Muscle of leg (tissue), 11 donors: Measurements from ENCODE around the gene CDS1. TPM values are rescaled to one million over a fixed set of nuclear protein-coding genes. Genes with fewer than 3 reads are reported as not detected.
"Not testable (repeated sequence)": the region's sequence is repeated elsewhere in the genome, so short reads cannot be mapped to it uniquely, and the experiment has no call there.

Experiments
- DNase-seq: peaks from one replicate; pipeline ENCODE4 v3.0.0; 2013
- H3K27ac ChIP-seq: one replicate; pipeline ENCODE4 v1.5.1; 2013; ENCODE audit warnings: mild to moderate bottlenecking, low read length, control low read depth
- H3K27me3 ChIP-seq: one replicate; pipeline ENCODE4 v1.6.1; 2013; ENCODE audit warnings: low read length; ENCODE audit not compliant: control insufficient read depth, insufficient read depth
- H3K36me3 ChIP-seq: one replicate; pipeline ENCODE4 v1.6.1; 2013; ENCODE audit warnings: low read length; ENCODE audit not compliant: control insufficient read depth, insufficient read depth
- H3K4me1 ChIP-seq: one replicate; pipeline ENCODE4 v1.6.1; 2013; ENCODE audit warnings: low read length; ENCODE audit not compliant: control insufficient read depth, insufficient read depth
- H3K4me3 ChIP-seq: one replicate; pipeline ENCODE4 v1.5.1; 2013; ENCODE audit warnings: low read length, control low read depth
- H3K9me3 ChIP-seq: replicated peaks from 2 replicates; pipeline ENCODE4 v1.6.1; 2013; ENCODE audit warnings: low read depth, low read length; ENCODE audit not compliant: control insufficient read depth
- WGBS: methylation state at CpG from one replicate; pipeline ENCODE4 v1.1.5; 2013; ENCODE audit warnings: missing lambda C conversion rate; ENCODE audit not compliant: insufficient coverage; 5-methylcytosine and 5-hydroxymethylcytosine counted together
- polyA plus RNA-seq, 8 donors: library from polyadenylated mRNA; unstranded; fragments of 120-200 nt; gene quantifications; one replicate each; pipeline versions ENCODE4 v1.2.1 to v1.2.3, GENCODE V29; 2013; ENCODE audit warnings: inconsistent platforms in 1 of 8, low replicate concordance in 1 of 8; ENCODE audit not compliant: insufficient read length in 8 of 8, insufficient read depth in 1 of 8
- total RNA-seq: library from RNA; stranded (reverse); fragments of 120-200 nt; gene quantifications from one replicate; pipeline ENCODE4 v1.2.4, GENCODE V29; 2013

Gene CDS1
- total and polyA plus RNA-seq, 9 donors, result 0.13 to 3.3 (median 0.27) TPM

- H3K9me3 ChIP-seq, H3K27ac ChIP-seq, DNase-seq, H3K4me1 ChIP-seq, H3K27me3 ChIP-seq, H3K4me3 ChIP-seq: not testable (repeated sequence)
- peaks cover 59% of the 10 kb centered on the region for H3K36me3 ChIP-seq
- 97% methylated on average over 3 of the region's 4 CpGs for WGBS
These were observed 99.7 kb downstream of the CDS1 start for GRCh38 chr4:84682661-84683060.

DNA sequence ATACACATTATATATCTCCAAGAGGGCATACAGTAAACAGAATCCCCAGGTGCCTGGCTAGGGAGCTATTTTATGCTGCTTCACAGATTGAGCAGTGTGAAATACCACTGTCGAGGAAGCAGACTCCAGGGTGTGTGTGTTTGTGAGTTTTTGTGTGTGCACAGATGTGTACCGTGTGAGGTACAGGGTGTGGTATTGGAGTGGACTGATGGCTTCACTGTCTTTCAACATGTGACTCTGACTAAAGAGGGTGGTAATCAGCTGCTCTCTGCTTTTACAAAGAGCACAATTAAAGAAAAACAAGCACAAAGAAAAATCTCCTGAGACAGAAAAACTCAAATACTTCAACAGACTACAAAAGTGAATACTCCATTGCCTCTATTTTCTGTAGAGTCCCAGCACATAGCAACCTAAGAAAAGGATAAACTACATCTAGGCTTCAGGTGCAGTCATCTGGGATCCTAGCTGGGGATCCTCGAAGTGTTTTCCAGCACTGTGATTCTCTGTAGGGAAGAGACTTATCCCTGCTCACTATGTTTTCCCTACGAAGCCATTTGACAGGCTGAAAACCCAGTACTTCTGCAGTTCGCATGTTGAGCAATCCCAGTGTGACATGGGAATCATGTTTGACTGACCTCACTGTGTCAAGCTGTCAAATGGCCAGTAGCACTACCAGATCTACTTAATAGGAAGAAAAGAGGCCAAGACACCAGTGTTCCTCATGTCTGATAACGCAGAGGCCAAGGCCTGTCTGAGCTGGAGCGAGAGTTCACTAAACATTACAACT, 100.3 kb downstream of the CDS1 start:
- no peak for DNase-seq
- 85% methylated on average over 3 of the region's 7 CpGs for WGBS
- Histone ChIP-seq H3K4me1 (no peaks in the 10 kb centered on the region), H3K36me3 (peaks cover 60% of the 10 kb centered on the region), H3K27ac (no peak overlapping the region), H3K4me3 (no peak overlapping the region), H3K9me3 (no peaks in the 10 kb centered on the region), H3K27me3 (no peaks in the 10 kb centered on the region)

GRCh38 chr4:84684361-84684760, 101.4 kb downstream of the CDS1 start:
- H3K9me3 ChIP-seq, result no peaks in the 10 kb centered on the region
- no peak overlapping the region for H3K27ac ChIP-seq
- H3K4me1 ChIP-seq, result no peaks in the 10 kb centered on the region
- no peak overlapping the region for H3K4me3 ChIP-seq
- H3K27me3 ChIP-seq, result no peaks in the 10 kb centered on the region
- DNase-seq, result no peak
- H3K36me3 ChIP-seq, result peaks cover 58% of the 10 kb centered on the region
- WGBS, result no CpG with 5 or more reads among the region's 3 CpGs

- Histone ChIP-seq H3K27me3 (no peaks in the 10 kb centered on the region), H3K36me3 (peaks cover 56% of the 10 kb centered on the region), H3K4me1 (no peaks in the 10 kb centered on the region), H3K27ac (no peak overlapping the region), H3K9me3 (no peaks in the 10 kb centered on the region), H3K4me3 (no peak overlapping the region)
- WGBS, result no CpG with 5 or more reads among the region's 1 CpG
- DNase-seq, result no peak
These were observed 102.2 kb downstream of the CDS1 start for GRCh38 chr4:84685105-84685504.

DNA sequence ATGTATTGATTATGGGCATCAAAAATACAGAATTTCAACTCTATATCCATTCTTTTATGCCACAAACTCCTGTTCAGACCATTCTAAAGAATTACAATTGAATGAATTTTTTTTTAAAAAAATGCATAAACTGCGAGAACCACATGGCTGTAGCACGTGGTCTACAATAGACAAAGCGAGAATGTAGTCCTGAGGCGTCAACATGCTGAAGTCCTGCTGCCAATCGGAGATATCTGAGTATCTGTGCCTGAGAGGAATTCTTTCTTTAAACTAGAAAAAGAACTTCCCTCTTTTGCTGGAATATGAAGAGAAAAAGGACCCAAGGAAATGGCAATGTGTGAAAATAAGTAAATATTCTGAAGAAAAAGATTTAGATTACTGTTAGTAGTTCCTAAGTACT, 105.7 kb downstream of the CDS1 start:
- DNase-seq, result no peak
- Histone ChIP-seq H3K4me1 (no peaks in the 10 kb centered on the region), H3K27me3 (no peaks in the 10 kb centered on the region), H3K27ac (no peak overlapping the region), H3K9me3 (no peaks in the 10 kb centered on the region), H3K4me3 (no peak overlapping the region), H3K36me3 (peaks cover 56% of the 10 kb centered on the region)
- WGBS, result no CpG with 5 or more reads among the region's 5 CpGs

GRCh38 chr4:84689197-84689596, 106.3 kb downstream of the CDS1 start:
- H3K9me3 ChIP-seq, result no peaks in the 10 kb centered on the region
- DNase-seq, result peak; percentile 51
- peaks cover 52% of the 10 kb centered on the region for H3K36me3 ChIP-seq
- H3K4me3 ChIP-seq, result no peak overlapping the region
- H3K4me1 ChIP-seq, result no peaks in the 10 kb centered on the region
- no peak overlapping the region for H3K27ac ChIP-seq
- no peaks in the 10 kb centered on the region for H3K27me3 ChIP-seq

GRCh38 chr4:84690481-84690880, 107.6 kb downstream of the CDS1 start:
- Histone ChIP-seq H3K27me3 (no peaks in the 10 kb centered on the region), H3K4me3 (no peak overlapping the region), H3K27ac (no peak overlapping the region), H3K36me3 (peaks cover 56% of the 10 kb centered on the region), H3K4me1 (no peaks in the 10 kb centered on the region), H3K9me3 (no peaks in the 10 kb centered on the region)
- WGBS, result 94% methylated on average over 7 of the region's 7 CpGs
- DNase-seq, result no peak

DNA sequence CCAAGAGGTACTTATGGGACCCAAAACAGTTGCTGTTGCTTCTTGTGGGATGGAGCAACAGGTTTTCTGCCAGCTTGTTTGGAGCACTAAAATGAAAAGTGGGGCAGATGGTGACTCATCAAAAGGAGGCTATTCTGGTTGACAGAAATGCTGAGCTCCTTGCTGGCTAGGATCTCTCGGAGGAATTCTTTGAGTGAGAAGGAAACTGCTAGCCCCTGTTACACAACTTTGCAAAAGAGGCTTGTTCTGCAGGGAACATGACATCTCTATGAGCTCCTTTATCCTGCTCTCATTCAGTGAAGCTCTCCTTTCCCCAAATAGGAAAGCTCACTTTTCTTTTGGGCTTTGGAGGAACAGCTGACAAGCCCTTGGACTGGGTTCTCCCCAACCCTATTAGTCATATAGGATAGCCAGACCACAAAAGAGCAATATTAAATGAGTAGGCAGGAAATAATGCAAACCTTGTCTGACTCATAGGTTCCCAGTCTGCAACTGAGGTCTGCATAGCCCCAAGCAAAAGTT, 108.3 kb downstream of the CDS1 start:
- WGBS, result no CpG with 5 or more reads among the region's 1 CpG
- no peak overlapping the region for H3K27ac ChIP-seq
- no peaks in the 10 kb centered on the region for H3K4me1 ChIP-seq
- peaks cover 57% of the 10 kb centered on the region for H3K36me3 ChIP-seq
- no peaks in the 10 kb centered on the region for H3K27me3 ChIP-seq
- DNase-seq, result peak; percentile 43
- H3K9me3 ChIP-seq, result no peaks in the 10 kb centered on the region
- no peak overlapping the region for H3K4me3 ChIP-seq

GRCh38 chr4:84691800-84692199, 108.9 kb downstream of the CDS1 start:
- Histone ChIP-seq H3K27ac (no peak overlapping the region), H3K27me3 (no peaks in the 10 kb centered on the region), H3K36me3 (peaks cover 55% of the 10 kb centered on the region), H3K4me1 (no peaks in the 10 kb centered on the region), H3K9me3 (no peaks in the 10 kb centered on the region), H3K4me3 (no peak overlapping the region)
- WGBS, result no CpG with 5 or more reads among the region's 1 CpG
- DNase-seq, result no peak

- peaks cover 43% of the 10 kb centered on the region for H3K36me3 ChIP-seq
- no CpG with 5 or more reads among the region's 2 CpGs for WGBS
These were observed 114.2 kb downstream of the CDS1 start for GRCh38 chr4:84697159-84697558.

More at GRCh38 chr4:84697159-84697558, 114.2 kb downstream of the CDS1 start:
- Histone ChIP-seq H3K9me3 (no peaks in the 10 kb centered on the region), H3K4me3 (no peak overlapping the region), H3K4me1 (no peaks in the 10 kb centered on the region), H3K27ac (no peak overlapping the region), H3K27me3 (no peaks in the 10 kb centered on the region)
- DNase-seq, result no peak
